Stomach (tissue), 4 donors: ENCODE data around the gene USP10.
"Not testable (repeated sequence)": the region's sequence is repeated elsewhere in the genome, so short reads cannot be mapped to it uniquely, and the experiment has no call there.

ENCODE experiments used
- CTCF ChIP-seq, 7 experiments: fragments of 450-650 bp in 4 of 7; fragments of 200-600 bp in 3 of 7; sonication (generic) in 3 of 7; IDR thresholded peaks; one replicate each; pipeline ENCODE4 v1.5.1; 2016 to 2019; ENCODE audit warnings: antibody characterized with exemption in 7 of 7, control low read depth in 2 of 7, mild to moderate bottlenecking in 1 of 7
- EP300 ChIP-seq: sonication (generic); formaldehyde crosslinking; IDR thresholded peaks from one replicate; pipeline ENCODE4 v1.6.1; 2017; ENCODE audit warnings: antibody characterized with exemption

GRCh38 chr16:84693869-84694268 is 5.9 kb upstream of the USP10 start:
- TF ChIP-seq EP300; CTCF (IDR thresholded peaks at IDR 0.05): not testable (repeated sequence)
